Body of pancreas (tissue), 4 donors: ENCODE results near the gene UBE2Q1. TPM values are rescaled to one million over a fixed set of nuclear protein-coding genes. Genes with fewer than 3 reads are reported as not detected.

Source experiments
- ATAC-seq: fragments of 150-250 bp; one replicate; pipeline ENCODE4 v1.9.1; 2016
- DNase-seq, 4 donors: peaks; one replicate each; pipeline ENCODE4 v3.0.0-alpha.2; 2019
- H3K27ac ChIP-seq, 4 donors: fragments of 200-600 bp; sonication (generic); 1 replicate in 3 of 4; 2 replicates in 1 of 4; pipeline versions ENCODE4 v1.5.1 to v1.6.1; 2016 to 2019; ENCODE audit warnings: mild to moderate bottlenecking in 1 of 4, mixed read lengths in 1 of 4, moderate library complexity in 1 of 4
- H3K27me3 ChIP-seq, 2 donors: fragments of 200-600 bp; sonication (generic); one replicate each; pipeline ENCODE4 v1.6.0; 2016; ENCODE audit warnings: mild to moderate bottlenecking in 1 of 2
- H3K36me3 ChIP-seq, 2 donors: fragments of 200-600 bp; sonication (generic); replicated peaks in 1 of 2; 2 replicates each; pipeline ENCODE4 v1.5.1; 2016; ENCODE audit warnings: low read depth in 2 of 2; ENCODE audit not compliant: insufficient read depth in 1 of 2
- H3K4me1 ChIP-seq: fragments of 200-600 bp; sonication (generic); one replicate; pipeline ENCODE4 v1.6.0; 2016
- H3K4me3 ChIP-seq, 2 donors: fragments of 200-600 bp; sonication (generic); 1 replicate in 1 of 2; 2 replicates in 1 of 2; pipeline ENCODE4 v1.5.1; 2016 to 2019
- H3K9me3 ChIP-seq, 3 donors: fragments of 200-600 bp; sonication (generic); 1 replicate in 2 of 3; 2 replicates in 1 of 3; pipeline ENCODE4 v1.5.1; 2016
- CTCF ChIP-seq, 7 experiments: fragments of 450-650 bp in 4 of 7; fragments of 200-600 bp in 3 of 7; sonication (generic) in 3 of 7; IDR thresholded peaks; one replicate each; pipeline ENCODE4 v1.5.1; 2016 to 2019; ENCODE audit warnings: antibody characterized with exemption in 7 of 7
- POLR2A ChIP-seq, 3 donors: fragments of 450-650 bp; IDR thresholded peaks; one replicate each; pipeline ENCODE4 v1.6.1; 2016; ENCODE audit warnings: antibody characterized with exemption in 3 of 3, mild to moderate bottlenecking in 2 of 3
- WGBS, 2 donors: methylation state at CpG; one replicate each; pipeline ENCODE4 v1.1.5; 2017; 5-methylcytosine and 5-hydroxymethylcytosine counted together
- intact Hi-C: fragments of 100-400 bp; cut with DNase I; formaldehyde crosslinking; loops from one replicate; pipeline ENCODE4 v1.15.1; 2023
- total RNA-seq, 2 donors: library from RNA; depleted of rRNA; stranded (reverse); fragments of >200 nt; gene quantifications; one replicate each; pipeline ENCODE4 v1.1.0, GENCODE V29; 2016

Gene UBE2Q1
- total RNA-seq, 2 donors from 2014 or later: 19.8 to 25.7 TPM

DNA sequence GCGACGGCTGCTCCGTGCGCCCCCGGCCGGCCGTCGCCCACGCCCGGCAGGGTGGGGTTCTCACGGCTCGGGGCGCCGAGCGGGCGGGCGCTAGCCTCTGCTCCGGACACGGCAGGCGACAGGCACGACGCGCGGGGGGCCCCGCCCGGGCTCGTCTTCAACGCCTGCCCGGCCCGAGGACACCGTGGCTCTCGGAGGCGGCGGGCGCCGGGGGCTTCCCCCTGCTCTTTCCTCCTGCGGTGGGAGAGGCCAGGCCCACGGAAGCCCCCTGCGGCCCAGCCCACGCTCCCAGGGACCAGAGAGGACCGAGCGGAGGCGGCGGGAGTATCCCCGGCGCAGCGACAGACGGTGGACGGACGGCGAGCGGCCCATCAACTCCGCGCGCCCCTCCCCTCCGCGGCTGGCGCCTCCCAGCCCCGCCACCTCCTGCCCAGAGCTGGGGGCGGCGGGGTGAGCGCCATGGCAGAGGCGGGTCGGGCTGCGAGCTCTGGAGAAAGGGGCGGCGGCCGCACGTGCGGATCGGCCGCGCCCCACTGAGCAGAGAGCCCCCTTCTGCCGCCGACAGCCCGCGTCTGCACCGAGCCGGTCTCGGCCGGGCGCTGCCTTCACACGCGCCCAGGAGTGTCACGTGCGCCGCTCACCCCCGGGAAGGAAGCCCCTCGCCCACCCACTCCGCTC lies 56.3 kb downstream of the UBE2Q1 start, which contains the start of the genes SHE and TDRD10:
Gene SHE (minus strand): TSS at position 347 of the 678 bp plus-strand sequence. CDS start 386 bp downstream, outside the sequence.
Gene TDRD10 (plus strand): TSS at position 154 of the 678 bp plus-strand sequence. CDS start 4,685 bp downstream, outside the sequence.
- Histone ChIP-seq H3K4me1 (peaks cover 18% of the 10 kb centered on the region), H3K27me3 (peaks cover 0 to 26% of the 10 kb centered on the region in 2 donors), H3K36me3 (no peaks in the 10 kb centered on the region), H3K27ac (peak within 1 kb of the TSS in 2 of 4 donors; percentile 10 to 30), H3K4me3 (no peak within 1 kb of the TSS), H3K9me3 (no peaks in the 10 kb centered on the region)
- ATAC-seq (peak; percentile 54), DNase-seq (no peak)
- intact Hi-C loops: no loop called here
- TF ChIP-seq POLR2A (IDR thresholded peaks at IDR 0.05) (no peak), CTCF (IDR thresholded peaks at IDR 0.05) (no peak)
- 5 to 18% methylated on average over 17 to 88 of the region's 90 CpGs for WGBS, 2 donors

DNA sequence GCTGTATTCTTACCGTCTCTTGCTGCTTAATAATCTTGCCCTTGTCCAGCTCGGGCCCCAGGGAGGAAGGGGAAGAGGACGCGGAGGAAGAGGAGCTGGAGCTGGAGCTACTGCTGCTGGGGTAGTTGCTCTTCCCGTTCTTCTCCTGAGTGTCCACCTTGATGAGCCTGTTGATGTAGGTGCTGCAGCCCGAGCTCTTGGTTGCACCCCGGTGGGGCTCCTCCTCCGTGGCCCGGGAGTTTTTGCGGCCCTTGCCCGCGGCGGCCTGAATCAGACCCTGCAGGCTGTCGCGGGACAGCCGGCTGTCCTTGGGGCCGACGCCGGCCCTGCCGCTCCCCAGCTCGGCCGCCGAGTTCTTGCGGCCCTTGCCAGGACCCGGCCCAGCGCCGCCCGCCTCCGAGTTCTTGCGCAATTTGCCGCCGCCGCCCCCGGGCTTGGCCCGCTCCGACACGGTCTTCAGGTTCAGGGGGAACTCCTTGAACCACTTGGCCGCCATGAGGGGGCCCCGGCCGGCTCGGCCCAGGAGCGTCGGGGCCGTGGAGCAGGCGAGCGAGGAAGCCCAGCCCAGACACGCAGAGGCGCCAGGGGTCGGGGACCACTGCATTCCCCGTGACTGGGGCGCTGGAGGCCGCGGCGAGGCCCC lies 56.9 kb downstream of the UBE2Q1 start:
- Histone ChIP-seq H3K4me3 (no peak overlapping the region), H3K27me3 (peaks cover 0 to 26% of the 10 kb centered on the region in 2 donors), H3K27ac (peak overlapping the region in 2 of 4 donors; percentile 10 to 30), H3K36me3 (no peaks in the 10 kb centered on the region), H3K9me3 (no peaks in the 10 kb centered on the region), H3K4me1 (peaks cover 18% of the 10 kb centered on the region)
- peak; percentile 30 to 43 (median 40) for DNase-seq
- intact Hi-C loops: no loop called here
- peak; percentile 58 for ATAC-seq
- TF ChIP-seq CTCF (IDR thresholded peaks at IDR 0.05) (no peak), POLR2A (IDR thresholded peaks at IDR 0.05) (no peak)
- 5 to 33% methylated on average over 6 to 35 of the region's 54 CpGs for WGBS, 2 donors

- ATAC-seq (no peak), DNase-seq (no peak)
- Histone ChIP-seq H3K36me3 (no peaks in the 10 kb centered on the region), H3K27ac (no peak overlapping the region), H3K9me3 (no peaks in the 10 kb centered on the region), H3K4me1 (peaks cover 18% of the 10 kb centered on the region), H3K4me3 (no peak overlapping the region), H3K27me3 (peaks cover 0 to 26% of the 10 kb centered on the region in 2 donors)
- intact Hi-C loops: no loop called here
- TF ChIP-seq CTCF (IDR thresholded peaks at IDR 0.05) (no peak), POLR2A (IDR thresholded peaks at IDR 0.05) (no peak)
- WGBS, 2 donors: 66 to 75% methylated on average over 8 of the region's 8 CpGs
Measured at GRCh38 chr1:154500533-154500932, 57.9 kb downstream of the UBE2Q1 start.

DNA sequence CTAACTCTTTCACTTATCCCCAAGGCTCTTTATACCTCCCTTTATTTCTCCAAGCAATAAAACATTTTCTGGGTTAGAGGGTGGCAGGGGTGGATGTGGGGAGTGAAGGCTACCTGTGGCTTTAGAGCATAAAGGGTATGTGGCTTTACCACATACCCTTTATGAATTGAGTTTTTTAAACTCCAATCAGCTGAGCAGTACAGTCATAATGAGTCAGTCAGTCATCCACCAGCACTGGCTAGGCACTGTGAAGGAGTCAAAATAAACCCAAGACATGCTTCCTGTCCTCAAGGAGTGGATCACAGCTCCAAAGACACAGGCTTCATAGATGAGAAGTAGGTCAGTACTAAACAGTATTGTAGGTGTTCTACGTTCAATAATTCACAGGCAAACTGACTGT lies 59.0 kb downstream of the UBE2Q1 start:
- 73 to 84% methylated on average over 1 of the region's 1 CpG for WGBS, 2 donors
- ATAC-seq (no peak), DNase-seq (no peak)
- no peak overlapping the region for H3K27ac ChIP-seq
- H3K9me3 ChIP-seq: no peaks in the 10 kb centered on the region
- intact Hi-C loops: no loop called here
- no peaks in the 10 kb centered on the region for H3K36me3 ChIP-seq
- H3K4me3 ChIP-seq: no peak overlapping the region
- TF ChIP-seq POLR2A (IDR thresholded peaks at IDR 0.05) (no peak), CTCF (IDR thresholded peaks at IDR 0.05) (no peak)
- peaks cover 18% of the 10 kb centered on the region for H3K4me1 ChIP-seq
- peaks cover 0 to 26% of the 10 kb centered on the region in 2 donors for H3K27me3 ChIP-seq

Other genes with a start within 250 kb of the UBE2Q1 start
- gene AQP10, start 237.6 kb downstream of the UBE2Q1 start, total RNA-seq: under 1 TPM in 1 of 2 donors, not detected in 1; 0.26 TPM
- gene ATP8B2, start 233.1 kb downstream of the UBE2Q1 start, total RNA-seq: 10 to 100 TPM; 10.9 to 16.3 TPM
- 10 to 100 TPM in 1 of 2 donors, 1 to 10 TPM in 1; 5.9 to 13.5 TPM for gene IL6R, start 153.3 kb downstream of the UBE2Q1 start, total RNA-seq
- 1 to 10 TPM in 1 of 2 donors, under 1 TPM in 1; 0.52 to 2.6 TPM for gene TDRD10, start 56.4 kb downstream of the UBE2Q1 start, total RNA-seq
- 1 to 10 TPM; 2.6 to 4.2 TPM for gene SHE, start 56.2 kb downstream of the UBE2Q1 start, total RNA-seq
- gene CHRNB2, start 9.1 kb upstream of the UBE2Q1 start, total RNA-seq: 1 to 10 TPM in 1 of 2 donors, under 1 TPM in 1; 0.52 to 7.6 TPM
- 100 to 1,000 TPM in 1 of 2 donors, 10 to 100 TPM in 1; 54.0 to 103 TPM for gene ADAR, start 49.5 kb upstream of the UBE2Q1 start, total RNA-seq